SU-DHL-6 (cell line): Measurements from ENCODE around the gene ENTPD6.

Experiments
- EZH2phosphoT487 ChIP-seq: fragments of 200-600 bp; sonication (generic), shearing (Covaris generic); conservative IDR thresholded peaks from 2 replicates; pipeline ENCODE4 v1.6.1; 2018; ENCODE audit warnings: mild to moderate bottlenecking, antibody characterized with exemption, low read length, moderate library complexity, mixed read lengths
- TF ChIP-seq, protein P1 (sequence below): fragments of 200-600 bp; sonication (generic); IDR thresholded peaks from one replicate; pipeline ENCODE4 v1.5.1; 2017; ENCODE audit warnings: antibody characterized with exemption, mild to moderate bottlenecking, low read length, moderate library complexity; ENCODE audit not compliant: insufficient read depth, poor library complexity, severe bottlenecking

DNA sequence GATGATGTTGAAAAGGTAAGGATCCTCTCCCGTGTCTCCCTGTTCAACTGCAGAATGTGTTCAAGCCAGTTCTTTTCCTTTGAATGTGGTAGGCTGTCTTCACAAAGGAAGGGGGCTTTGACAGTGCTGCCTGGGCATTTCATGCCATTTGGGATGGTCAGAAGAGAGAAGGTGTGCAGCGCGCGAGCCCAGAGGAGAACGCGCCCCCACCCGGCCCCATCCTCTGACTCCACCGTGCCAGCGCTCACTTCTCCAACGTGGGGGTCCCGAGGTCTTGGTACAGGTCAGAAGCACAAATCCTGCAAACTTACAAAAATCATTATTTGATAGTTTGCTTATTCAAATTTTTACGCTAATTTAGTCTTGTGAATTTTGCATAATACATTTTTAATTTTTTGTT is 14.4 kb downstream of the ENTPD6 start:
- TF ChIP-seq, protein P1, sequence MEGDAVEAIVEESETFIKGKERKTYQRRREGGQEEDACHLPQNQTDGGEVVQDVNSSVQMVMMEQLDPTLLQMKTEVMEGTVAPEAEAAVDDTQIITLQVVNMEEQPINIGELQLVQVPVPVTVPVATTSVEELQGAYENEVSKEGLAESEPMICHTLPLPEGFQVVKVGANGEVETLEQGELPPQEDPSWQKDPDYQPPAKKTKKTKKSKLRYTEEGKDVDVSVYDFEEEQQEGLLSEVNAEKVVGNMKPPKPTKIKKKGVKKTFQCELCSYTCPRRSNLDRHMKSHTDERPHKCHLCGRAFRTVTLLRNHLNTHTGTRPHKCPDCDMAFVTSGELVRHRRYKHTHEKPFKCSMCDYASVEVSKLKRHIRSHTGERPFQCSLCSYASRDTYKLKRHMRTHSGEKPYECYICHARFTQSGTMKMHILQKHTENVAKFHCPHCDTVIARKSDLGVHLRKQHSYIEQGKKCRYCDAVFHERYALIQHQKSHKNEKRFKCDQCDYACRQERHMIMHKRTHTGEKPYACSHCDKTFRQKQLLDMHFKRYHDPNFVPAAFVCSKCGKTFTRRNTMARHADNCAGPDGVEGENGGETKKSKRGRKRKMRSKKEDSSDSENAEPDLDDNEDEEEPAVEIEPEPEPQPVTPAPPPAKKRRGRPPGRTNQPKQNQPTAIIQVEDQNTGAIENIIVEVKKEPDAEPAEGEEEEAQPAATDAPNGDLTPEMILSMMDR: no peak
- TF ChIP-seq EZH2phosphoT487: no peak
